Lower lobe of right lung (tissue), 2 donors: Measurements from ENCODE around the gene PKD1. TPM values are rescaled to one million over a fixed set of nuclear protein-coding genes. Genes with fewer than 3 reads are reported as not detected.
"Not testable (repeated sequence)": the region's sequence is repeated elsewhere in the genome, so short reads cannot be mapped to it uniquely, and the experiment has no call there.

ENCODE experiments used
- ATAC-seq, 2 donors: fragments of 200-7000 bp; cut with Tn5 transposase; one replicate each; pipeline ENCODE4 v1.9.1; 2020 to 2022; ENCODE audit warnings: mild to moderate bottlenecking in 2 of 2, moderate library complexity in 2 of 2
- DNase-seq: peaks from one replicate; pipeline ENCODE4 v3.0.0-alpha.2; 2020
- H3K27ac ChIP-seq: fragments of 200-600 bp; one replicate; pipeline ENCODE4 v1.8.0; 2022
- H3K27me3 ChIP-seq: fragments of 200-600 bp; one replicate; pipeline ENCODE4 v1.8.0; 2022; ENCODE audit warnings: low read depth
- H3K36me3 ChIP-seq: fragments of 200-600 bp; one replicate; pipeline ENCODE4 v1.8.0; 2022; ENCODE audit warnings: mild to moderate bottlenecking
- H3K4me1 ChIP-seq: fragments of 200-600 bp; one replicate; pipeline ENCODE4 v1.8.0; 2022
- H3K4me3 ChIP-seq: fragments of 200-600 bp; one replicate; pipeline ENCODE4 v1.8.0; 2022; ENCODE audit warnings: mild to moderate bottlenecking
- H3K9me3 ChIP-seq: fragments of 200-600 bp; one replicate; pipeline ENCODE4 v1.8.0; 2022
- intact Hi-C: fragments of 100-400 bp; cut with DNase I; formaldehyde crosslinking; loops from one replicate; pipeline ENCODE4 v1.11.0; 2022
- total RNA-seq: library from RNA; stranded (reverse); fragmentation: NEBNext Ultra II Directional; extraction: Animal tissue kit (Norgen Biotek cat#: 25700); gene quantifications from one replicate; pipeline ENCODE4 v1.2.1, GENCODE V29; 2021
- TF ChIP-seq, protein P1 (sequence below): fragments of 200-600 bp; IDR thresholded peaks from one replicate; pipeline ENCODE4 v1.8.0; 2022; ENCODE audit warnings: antibody characterized with exemption, mild to moderate bottlenecking
- donor health status: DM: no; HTN: yes; CAD: no; lungs with severe emphysema.

Gene PKD1
- total RNA-seq, 1 donor from 2014 or later = 81.6 TPM

GRCh38 chr16:2115591-2115973 lies 20.1 kb downstream of the PKD1 start:
- Histone ChIP-seq H3K27me3 (no peaks in the 10 kb centered on the region), H3K27ac (no peak overlapping the region), H3K9me3 (no peaks in the 10 kb centered on the region), H3K36me3 (peaks cover 32% of the 10 kb centered on the region), H3K4me1 (no peaks in the 10 kb centered on the region), H3K4me3 (no peak overlapping the region)
- ATAC-seq = no peak
- DNase-seq = no peak
- TF ChIP-seq, protein P1, sequence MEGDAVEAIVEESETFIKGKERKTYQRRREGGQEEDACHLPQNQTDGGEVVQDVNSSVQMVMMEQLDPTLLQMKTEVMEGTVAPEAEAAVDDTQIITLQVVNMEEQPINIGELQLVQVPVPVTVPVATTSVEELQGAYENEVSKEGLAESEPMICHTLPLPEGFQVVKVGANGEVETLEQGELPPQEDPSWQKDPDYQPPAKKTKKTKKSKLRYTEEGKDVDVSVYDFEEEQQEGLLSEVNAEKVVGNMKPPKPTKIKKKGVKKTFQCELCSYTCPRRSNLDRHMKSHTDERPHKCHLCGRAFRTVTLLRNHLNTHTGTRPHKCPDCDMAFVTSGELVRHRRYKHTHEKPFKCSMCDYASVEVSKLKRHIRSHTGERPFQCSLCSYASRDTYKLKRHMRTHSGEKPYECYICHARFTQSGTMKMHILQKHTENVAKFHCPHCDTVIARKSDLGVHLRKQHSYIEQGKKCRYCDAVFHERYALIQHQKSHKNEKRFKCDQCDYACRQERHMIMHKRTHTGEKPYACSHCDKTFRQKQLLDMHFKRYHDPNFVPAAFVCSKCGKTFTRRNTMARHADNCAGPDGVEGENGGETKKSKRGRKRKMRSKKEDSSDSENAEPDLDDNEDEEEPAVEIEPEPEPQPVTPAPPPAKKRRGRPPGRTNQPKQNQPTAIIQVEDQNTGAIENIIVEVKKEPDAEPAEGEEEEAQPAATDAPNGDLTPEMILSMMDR = no peak
- intact Hi-C loops = no loop called here

DNA sequence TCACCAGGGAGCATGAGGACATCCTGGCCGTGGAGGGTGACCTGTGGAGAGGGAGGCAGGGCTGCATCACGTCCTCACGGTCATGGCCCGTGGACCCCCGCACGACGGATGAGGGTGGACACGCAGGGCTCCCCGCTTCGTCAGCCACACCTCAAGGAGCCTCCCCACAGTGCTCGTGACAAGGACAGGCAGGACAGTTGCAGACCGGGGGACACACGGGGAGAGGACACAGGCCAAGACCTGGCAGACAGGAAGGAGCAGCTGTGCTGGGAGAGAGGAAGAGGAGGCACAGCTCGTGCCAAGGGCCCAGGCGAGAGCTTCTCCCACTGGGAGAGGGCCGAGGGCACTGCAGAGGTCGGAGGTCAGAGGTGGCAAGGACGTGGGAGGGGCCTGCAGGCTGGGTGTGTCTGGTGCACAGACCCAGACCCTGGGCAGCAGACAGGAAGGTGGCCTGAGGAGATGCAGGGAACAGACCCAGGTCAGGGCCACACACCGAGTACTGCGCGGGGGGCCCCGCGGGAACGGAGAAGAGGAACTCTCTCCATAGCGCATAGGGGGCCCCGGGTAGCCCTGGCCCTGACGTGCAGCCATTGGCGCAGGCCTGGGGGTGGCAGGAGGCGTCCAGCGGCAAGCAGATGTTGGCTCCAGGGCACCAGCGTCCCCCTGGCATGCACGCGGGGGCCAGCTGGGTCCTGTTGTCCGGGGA lies 20.7 kb downstream of the PKD1 start:
- H3K9me3 ChIP-seq, H3K27me3 ChIP-seq, ATAC-seq, H3K4me3 ChIP-seq, H3K4me1 ChIP-seq, H3K27ac ChIP-seq, DNase-seq, intact Hi-C loops: not testable (repeated sequence)
- peaks cover 37% of the 10 kb centered on the region for H3K36me3 ChIP-seq

DNA sequence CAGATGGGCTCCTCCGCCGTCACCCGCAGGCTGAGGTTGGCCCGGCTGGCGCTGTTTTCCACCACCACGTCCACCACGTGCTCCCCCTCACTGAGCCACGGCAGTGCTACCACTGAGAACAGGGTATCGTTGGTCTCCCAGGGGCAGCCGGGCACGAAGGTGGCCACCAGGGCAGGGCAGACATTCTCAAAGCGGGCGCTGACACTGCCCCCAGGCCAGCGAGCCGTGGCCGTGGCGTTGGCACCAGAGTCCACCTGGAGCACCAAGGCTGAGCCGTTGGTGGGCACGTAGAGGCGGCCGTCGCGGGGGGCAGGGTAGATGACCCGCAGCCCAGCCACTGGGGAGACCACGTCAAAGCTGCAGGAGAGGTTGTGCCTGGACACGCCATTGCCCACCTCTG lies 21.5 kb downstream of the PKD1 start:
- H3K4me1 ChIP-seq, H3K27ac ChIP-seq, H3K9me3 ChIP-seq, H3K27me3 ChIP-seq, H3K4me3 ChIP-seq, DNase-seq, ATAC-seq, intact Hi-C loops: not testable (repeated sequence)
- peaks cover 44% of the 10 kb centered on the region for H3K36me3 ChIP-seq

GRCh38 chr16:2112539-2113106 lies 23.1 kb downstream of the PKD1 start:
- peaks cover 60% of the 10 kb centered on the region for H3K36me3 ChIP-seq
- H3K27ac ChIP-seq, ATAC-seq, intact Hi-C loops, H3K27me3 ChIP-seq, H3K9me3 ChIP-seq, H3K4me3 ChIP-seq, H3K4me1 ChIP-seq, DNase-seq: not testable (repeated sequence)

DNA sequence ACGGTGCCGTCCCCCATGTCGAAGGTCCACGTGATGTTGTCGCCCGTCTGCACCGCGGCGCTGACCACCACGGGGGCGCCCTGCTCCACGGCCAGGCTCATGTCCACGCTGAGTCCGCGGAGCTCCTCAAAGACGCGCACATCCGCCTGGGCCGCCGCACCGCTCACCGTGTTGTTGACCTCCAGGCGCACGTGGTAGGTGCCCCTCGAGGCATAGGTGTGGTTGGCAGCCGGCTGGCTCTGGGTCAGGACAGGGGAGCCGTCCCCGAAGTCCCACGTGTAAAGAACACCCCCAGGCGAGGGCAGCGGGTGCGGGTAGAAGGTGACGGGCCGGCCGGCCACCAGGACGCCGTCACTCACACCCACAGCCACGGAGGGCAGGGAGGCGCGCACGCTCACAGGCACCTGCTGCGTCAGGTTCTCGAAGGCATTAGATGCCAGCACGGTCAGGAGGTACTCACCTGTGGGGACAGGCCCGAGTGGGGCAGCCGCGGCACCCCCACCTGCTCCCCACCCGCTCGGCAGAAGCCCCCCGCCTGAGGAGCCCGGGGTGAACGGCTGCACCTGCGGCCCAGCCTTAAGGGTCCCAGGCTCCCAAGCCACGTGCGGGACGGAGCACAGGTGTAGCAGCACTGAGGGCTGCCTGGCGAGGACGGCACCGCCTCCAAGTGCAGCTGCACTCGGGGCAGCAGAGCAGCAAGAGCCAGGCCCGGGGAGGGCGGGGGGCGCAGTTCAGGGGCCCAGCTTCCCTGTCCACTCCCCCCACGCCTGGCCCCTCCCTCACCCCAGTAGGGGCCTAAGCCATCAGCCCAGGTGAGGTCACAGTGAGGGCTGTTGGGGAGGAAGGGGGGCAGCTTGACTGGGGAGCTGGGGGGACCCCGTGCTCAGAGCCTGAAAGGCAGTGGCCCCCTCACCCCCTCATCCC lies 24.0 kb downstream of the PKD1 start:
- DNase-seq, H3K4me1 ChIP-seq, H3K27me3 ChIP-seq, intact Hi-C loops, H3K4me3 ChIP-seq, H3K9me3 ChIP-seq, H3K27ac ChIP-seq: not testable (repeated sequence)
- ATAC-seq = peak; percentile 31 to 44
- peaks cover 67% of the 10 kb centered on the region for H3K36me3 ChIP-seq

DNA sequence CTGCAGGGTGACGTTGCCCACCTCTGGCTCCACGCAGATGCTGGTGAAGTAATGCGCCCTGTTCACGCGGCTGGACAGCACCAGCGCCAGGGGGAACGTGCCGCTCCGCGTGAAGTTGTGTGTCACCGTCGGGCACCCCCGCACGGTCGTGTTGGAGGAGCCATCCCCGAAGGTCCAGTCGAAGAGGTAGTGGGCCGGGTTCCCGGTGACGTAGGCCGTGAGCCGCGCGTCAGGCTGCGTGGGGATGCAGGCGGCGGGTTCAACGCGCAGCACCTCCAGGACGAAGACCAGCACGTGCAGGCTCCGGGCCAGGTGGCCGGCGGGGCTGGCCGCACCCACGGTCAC lies 24.7 kb downstream of the PKD1 start:
- intact Hi-C loops, H3K4me1 ChIP-seq, H3K27ac ChIP-seq, DNase-seq, H3K27me3 ChIP-seq, H3K4me3 ChIP-seq, H3K9me3 ChIP-seq: not testable (repeated sequence)
- H3K36me3 ChIP-seq = peaks cover 70% of the 10 kb centered on the region
- peak in 1 of 2 donors; percentile 8 for ATAC-seq

- H3K9me3 ChIP-seq, H3K27ac ChIP-seq, H3K4me1 ChIP-seq, H3K4me3 ChIP-seq, H3K27me3 ChIP-seq, intact Hi-C loops, DNase-seq: not testable (repeated sequence)
- peaks cover 75% of the 10 kb centered on the region for H3K36me3 ChIP-seq
- ATAC-seq = peak; percentile 19 to 35
These were observed 25.2 kb downstream of the PKD1 start for GRCh38 chr16:2110332-2111008.

GRCh38 chr16:2109872-2110271 lies 25.8 kb downstream of the PKD1 start:
- H3K27me3 ChIP-seq, H3K4me1 ChIP-seq, H3K9me3 ChIP-seq, H3K4me3 ChIP-seq, intact Hi-C loops, DNase-seq, H3K27ac ChIP-seq: not testable (repeated sequence)
- peak; percentile 16 to 42 for ATAC-seq
- peaks cover 77% of the 10 kb centered on the region for H3K36me3 ChIP-seq

DNA sequence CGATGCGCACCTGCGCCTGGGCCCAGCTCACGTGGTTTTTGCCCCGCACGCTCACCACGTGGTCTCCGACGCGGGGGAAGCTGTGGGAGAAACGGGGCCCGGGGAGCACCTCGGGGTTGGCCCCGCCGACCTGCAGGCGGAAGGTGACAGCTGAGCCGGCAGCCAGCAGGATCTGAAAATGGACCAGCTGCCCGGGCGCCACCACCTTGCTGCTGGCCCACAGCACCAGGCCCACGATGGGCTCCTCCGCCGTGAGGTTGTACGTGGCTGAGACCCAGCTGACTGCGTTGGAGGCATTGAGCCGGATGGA lies 26.5 kb downstream of the PKD1 start:
- peaks cover 72% of the 10 kb centered on the region for H3K36me3 ChIP-seq
- DNase-seq, intact Hi-C loops, ATAC-seq, H3K4me3 ChIP-seq, H3K4me1 ChIP-seq, H3K9me3 ChIP-seq, H3K27me3 ChIP-seq, H3K27ac ChIP-seq: not testable (repeated sequence)

GRCh38 chr16:2108446-2109270 lies 27.0 kb downstream of the PKD1 start:
- peak; percentile 36 to 37 for ATAC-seq
- intact Hi-C loops, DNase-seq: not testable (repeated sequence)

GRCh38 chr16:2107791-2108125 lies 27.9 kb downstream of the PKD1 start:
- H3K27ac ChIP-seq, H3K27me3 ChIP-seq, H3K4me3 ChIP-seq, intact Hi-C loops, H3K4me1 ChIP-seq, DNase-seq, H3K9me3 ChIP-seq: not testable (repeated sequence)
- peak in 1 of 2 donors; percentile 14 for ATAC-seq
- H3K36me3 ChIP-seq = peaks cover 72% of the 10 kb centered on the region

More at GRCh38 chr16:2108446-2109270, 27.0 kb downstream of the PKD1 start:
- not testable (repeated sequence) for H3K4me1 ChIP-seq, H3K9me3 ChIP-seq, H3K4me3 ChIP-seq, H3K27ac ChIP-seq, H3K27me3 ChIP-seq
- peaks cover 67% of the 10 kb centered on the region for H3K36me3 ChIP-seq
